Myocyte (in vitro differentiated cells): ENCODE results near the gene CADM1. TPM values are rescaled to one million over a fixed set of nuclear protein-coding genes. Genes with fewer than 3 reads are reported as not detected.

Experiments
- DNase-seq: peaks from one replicate; pipeline ENCODE4 v3.0.0-alpha.2; 2012; ENCODE audit warnings: low read depth
- total RNA-seq: library from RNA; depleted of rRNA; stranded (reverse); fragments of >200 nt; gene quantifications from 2 replicates; pipeline ENCODE4 v1.2.3, GENCODE V29; 2014

The CADM1 gene
- total RNA-seq, 1 donor from 2014 or later: 2.9 TPM

GRCh38 chr11:115158053-115158452, 346.2 kb downstream of the CADM1 start:
- DNase-seq: no peak

GRCh38 chr11:115157247-115157646, 347.0 kb downstream of the CADM1 start:
- no peak for DNase-seq

- DNase-seq: no peak
Observed at GRCh38 chr11:115155978-115156377, 348.2 kb downstream of the CADM1 start.

DNA sequence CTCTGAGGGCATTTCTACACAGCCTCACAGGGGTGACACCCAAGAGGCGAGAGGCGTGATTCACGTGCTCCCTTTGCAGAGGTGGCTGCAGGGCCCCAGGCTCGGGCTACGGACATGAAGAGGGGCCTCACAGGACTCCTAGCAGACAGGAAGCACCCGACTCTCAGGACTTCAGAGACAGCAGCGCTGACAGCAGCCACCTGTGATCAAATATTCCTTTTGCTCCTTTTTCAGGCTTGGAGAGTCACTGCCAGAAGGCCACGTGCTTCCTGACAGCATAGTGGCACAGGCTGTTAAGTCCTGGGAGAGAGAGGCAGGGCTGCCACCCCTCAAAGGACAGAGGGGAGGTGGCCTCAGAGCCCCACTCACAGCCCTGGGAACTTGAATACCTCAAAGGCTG, 348.9 kb downstream of the CADM1 start:
- DNase-seq: no peak

DNA sequence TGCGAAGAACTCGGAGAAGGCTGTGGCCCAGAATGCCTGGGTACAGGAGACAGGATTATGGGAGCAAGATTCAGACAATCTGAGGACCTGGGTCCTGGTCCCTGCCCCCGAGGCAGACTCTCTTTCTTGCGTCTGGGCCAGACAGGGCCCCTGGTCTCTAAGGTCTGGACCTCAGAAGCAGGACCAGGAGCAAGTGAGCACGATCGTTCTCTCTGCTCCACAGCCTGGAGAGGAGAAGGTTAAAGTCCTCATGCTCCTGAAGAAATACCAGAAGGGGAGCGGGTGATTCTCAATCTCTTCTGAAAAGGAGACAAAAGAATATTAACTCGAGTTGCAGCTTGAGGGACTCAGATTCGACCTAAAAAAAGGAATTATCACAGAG, 349.9 kb downstream of the CADM1 start:
- no peak for DNase-seq

DNA sequence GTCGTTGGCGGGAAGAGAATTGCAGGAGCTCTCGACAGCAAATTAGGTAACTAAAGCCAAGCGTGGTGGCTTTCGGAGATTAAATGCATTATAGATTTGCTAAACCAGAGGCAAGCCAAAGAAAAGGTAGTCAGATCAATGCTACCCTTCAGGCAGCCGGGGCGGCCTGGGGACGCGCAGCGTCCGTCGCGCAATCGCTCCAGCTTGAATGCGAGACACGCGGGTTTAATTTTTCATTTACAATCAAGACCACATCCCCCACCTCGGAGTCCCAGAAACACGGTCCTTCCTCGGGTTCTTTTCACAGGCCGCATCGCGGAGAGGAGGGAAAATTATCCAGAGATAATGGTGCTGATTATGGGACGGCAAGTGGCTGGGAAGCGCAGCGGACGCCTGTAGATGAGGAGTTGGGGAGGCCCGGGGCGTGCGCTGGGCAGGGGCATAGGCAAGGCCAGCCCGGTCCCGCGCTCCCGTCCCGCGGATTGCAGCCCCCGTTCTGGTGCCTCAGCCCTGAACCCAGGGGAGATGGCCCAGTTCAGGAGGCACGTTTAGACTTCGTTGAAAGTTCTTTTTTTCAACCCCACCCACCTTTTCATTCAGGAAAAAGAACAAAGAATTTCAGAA, 350.4 kb downstream of the CADM1 start:
- DNase-seq: no peak

GRCh38 chr11:115153135-115153534, 351.1 kb downstream of the CADM1 start:
- no peak for DNase-seq

DNA sequence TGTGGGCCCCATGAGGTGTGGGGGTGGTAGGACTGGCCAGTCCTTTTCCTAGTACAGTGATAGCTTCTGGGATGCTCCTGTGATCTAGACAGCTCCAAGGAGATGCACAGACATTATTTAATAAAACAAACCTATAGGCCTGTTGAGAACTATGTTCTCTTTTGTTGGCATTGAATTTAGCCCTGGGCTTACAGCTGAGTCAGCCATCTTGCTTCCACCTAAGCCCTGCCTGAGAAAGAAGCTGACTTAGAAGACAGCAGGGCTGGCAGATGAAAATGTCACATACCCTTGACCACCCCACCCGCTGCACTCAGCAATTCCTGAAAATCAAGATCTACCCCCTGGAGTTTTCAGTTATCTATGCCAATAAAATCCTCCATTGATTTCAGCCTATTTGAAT, 353.2 kb downstream of the CADM1 start:
- no peak for DNase-seq

- no peak for DNase-seq
Observed at GRCh38 chr11:115148691-115149090, 355.5 kb downstream of the CADM1 start.

GRCh38 chr11:115148101-115148500, 356.1 kb downstream of the CADM1 start:
- no peak for DNase-seq

GRCh38 chr11:115147243-115147807, 356.9 kb downstream of the CADM1 start:
- no peak for DNase-seq

GRCh38 chr11:115146425-115146824, 357.8 kb downstream of the CADM1 start:
- no peak for DNase-seq

- DNase-seq: no peak
Observed at GRCh38 chr11:115145324-115145723, 358.9 kb downstream of the CADM1 start.

GRCh38 chr11:115144914-115145313, 359.3 kb downstream of the CADM1 start:
- no peak for DNase-seq

DNA sequence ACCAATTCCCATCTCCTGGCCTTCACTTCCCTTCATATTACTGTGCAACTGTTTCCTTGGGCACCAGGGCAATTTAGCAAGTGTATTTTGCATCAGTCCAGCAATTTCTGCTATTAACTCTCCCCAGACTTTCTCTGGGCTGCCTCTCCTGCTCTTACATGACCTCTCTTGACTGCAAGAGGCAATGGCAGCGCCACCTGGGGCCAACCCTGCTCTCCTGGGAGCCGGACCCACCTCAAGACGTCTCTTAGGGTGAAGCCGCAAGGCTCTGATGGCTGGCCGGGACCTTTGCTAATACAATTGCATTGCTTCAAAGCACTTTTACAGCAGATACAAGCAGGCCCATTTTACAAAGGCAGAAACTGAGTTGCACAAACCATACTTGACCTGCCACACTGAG, 360.2 kb downstream of the CADM1 start:
- no peak for DNase-seq

DNA sequence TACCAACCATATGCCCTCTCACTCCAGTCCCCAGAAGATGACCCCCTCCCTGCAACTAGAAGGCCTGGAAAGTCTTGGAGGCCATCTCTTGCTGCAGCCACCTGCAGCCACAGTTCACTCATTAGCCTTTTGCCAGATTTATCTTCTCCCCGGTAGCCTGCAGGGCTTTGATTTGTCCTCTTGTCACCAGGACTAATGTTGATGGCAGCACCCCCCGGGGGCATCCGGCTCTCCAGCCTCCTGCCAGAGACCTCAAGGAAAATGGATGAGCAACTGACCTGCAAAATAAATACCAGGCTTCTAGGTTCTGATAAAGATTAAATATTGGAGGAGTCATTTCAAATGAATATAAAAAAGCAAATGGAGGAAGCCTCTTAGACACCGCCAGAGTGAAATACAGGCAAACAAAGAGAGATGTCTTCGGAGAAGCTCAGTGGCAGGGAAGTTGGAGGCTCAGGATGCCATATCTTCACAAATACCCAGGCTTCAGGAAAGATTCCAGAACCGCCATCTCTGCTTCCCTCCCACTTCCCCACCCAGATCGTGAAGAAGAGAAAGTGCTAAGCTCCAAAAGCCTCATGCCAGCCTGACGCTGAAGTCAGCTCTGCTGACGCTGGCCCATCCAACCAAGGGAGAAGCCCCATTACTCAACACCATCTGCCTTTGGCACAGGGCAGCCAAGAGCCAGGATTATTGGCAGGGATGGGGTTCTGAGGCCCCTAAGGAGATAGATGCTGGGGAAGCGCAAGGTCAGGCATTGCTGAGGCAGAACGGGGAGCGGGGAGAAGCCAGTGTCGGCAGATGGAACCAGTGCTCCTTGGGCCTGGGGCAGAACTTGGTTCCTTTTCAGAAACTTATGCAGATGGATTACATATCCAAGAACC, 362.7 kb downstream of the CADM1 start:
- no peak for DNase-seq

DNA sequence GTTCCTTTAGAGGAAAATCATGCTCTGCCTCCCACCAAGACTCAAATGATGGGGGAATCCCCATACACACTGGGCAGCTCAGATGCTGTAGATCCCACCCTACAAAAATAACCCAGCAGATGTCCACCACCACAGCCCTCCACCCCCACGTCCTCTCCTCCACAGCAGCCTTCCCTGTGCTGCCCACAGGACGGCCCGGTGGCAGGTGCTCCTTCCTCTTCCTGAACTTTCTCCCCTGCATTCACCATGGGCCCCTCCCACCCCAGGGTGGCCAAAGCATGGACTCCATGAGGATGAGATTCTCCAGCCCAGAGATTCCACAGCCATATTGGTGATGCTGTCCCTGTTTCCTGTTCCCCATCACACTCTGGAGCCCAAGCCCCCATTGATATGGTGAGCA, 368.3 kb downstream of the CADM1 start:
- DNase-seq: peak; percentile 18

DNA sequence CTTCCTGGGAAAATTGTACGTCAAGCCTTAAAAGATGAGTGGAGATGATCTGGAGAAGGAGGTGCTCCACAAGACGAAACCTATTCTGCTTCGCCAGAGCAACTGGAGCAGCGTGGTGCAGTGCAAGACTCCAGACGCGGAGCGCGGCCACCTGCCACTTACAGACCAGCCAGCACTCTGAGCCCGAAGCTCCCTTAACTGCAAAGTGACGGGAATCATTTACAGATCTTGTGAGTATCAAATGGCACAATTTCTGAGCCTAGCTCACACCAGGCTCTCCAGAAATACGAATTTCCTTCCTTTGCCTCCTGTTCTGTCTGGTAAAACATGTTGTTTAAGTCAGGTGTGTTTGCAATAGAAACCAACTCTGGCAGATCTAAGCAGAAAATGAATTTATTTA, 369.3 kb downstream of the CADM1 start:
- peak; percentile 11 for DNase-seq

- DNase-seq: no peak
Observed at GRCh38 chr11:115133475-115134209, 370.6 kb downstream of the CADM1 start.

- no peak for DNase-seq
Observed at GRCh38 chr11:115132436-115133228, 371.6 kb downstream of the CADM1 start.
